Measurements from ENCODE around the gene CHAF1A. TPM values are rescaled to one million over a fixed set of nuclear protein-coding genes. Genes with fewer than 3 reads are reported as not detected.
A peak's percentile ranks its signal among the peaks of the same experiment; 100 is the strongest.

The CHAF1A gene
- total RNA-seq, 3 donors from 2014 or later (not counting 1 experiment from before 2014, with no cell fraction given): 34.4 to 40.8 (median 35.2) TPM

DNA sequence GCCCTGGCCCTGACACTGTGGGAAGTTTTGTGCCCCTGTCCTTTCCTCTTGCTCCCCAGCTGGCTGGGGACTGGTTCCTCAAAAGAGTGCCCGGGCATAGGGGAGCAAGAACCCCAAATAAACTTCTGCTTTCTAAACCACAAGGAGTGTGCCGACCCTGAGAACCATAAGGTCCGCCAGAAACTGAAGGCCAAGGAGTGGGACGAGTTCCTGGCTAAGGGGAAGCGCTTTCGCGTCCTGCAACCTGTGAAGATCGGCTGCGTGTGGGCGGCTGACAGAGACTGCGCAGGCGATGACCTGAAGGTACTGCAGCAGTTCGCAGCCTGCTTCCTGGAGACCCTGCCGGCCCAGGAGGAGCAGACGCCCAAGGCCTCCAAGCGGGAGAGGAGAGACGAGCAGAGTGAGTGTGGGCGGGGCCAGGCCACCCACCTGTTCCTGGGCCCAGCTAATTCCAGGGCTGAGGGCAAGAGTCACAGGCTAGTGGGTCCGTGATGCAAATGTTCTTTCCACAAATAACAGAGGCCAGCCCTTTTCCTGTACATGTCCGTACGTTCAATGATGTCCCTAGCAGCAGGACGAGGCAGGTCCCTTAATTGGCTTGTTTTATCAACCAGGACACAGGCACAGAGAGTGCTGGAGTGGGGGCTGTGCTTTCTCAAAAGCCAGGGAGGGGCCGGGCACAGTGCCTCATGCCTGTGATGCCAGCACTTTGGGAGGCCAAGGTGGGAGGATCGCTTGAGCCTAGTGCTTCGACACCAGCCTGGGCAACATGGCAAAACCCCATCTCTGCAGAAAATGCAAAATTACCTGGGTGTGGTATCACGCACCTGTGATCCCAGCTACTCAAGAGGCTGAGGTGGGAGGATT is 29.6 kb downstream of the CHAF1A start:
- H3K4me1 Mint-ChIP-seq: peaks cover 0 to 4% of the 10 kb centered on the region in 2 donors
- peak overlapping the region; percentile 57 for H3K27ac ChIP-seq (ENCODE audit: low read length)
- H3K4me3 Mint-ChIP-seq: no peak overlapping the region
- intact Hi-C loops (cut with micrococcal nuclease): no loop called here
- no peaks in the 10 kb centered on the region for H3K9me3 ChIP-seq (ENCODE audit: control insufficient read depth, insufficient read depth, low read length)
- peaks cover 6% of the 10 kb centered on the region for H3K36me3 Mint-ChIP-seq
- no peaks in the 10 kb centered on the region for H3K27me3 ChIP-seq (ENCODE audit: control insufficient read depth, insufficient read depth, low read length)
- H3K9me3 Mint-ChIP-seq: no peaks in the 10 kb centered on the region
- DNase-seq (no peak), ATAC-seq (peak in 2 of 3 donors; percentile 15 to 51)
- H3K4me1 ChIP-seq (ENCODE audit: control insufficient read depth, insufficient read depth, low read length): peaks cover 26% of the 10 kb centered on the region
- H3K27me3 Mint-ChIP-seq (ENCODE audit: low read depth in 2 of 2): no peaks in the 10 kb centered on the region
- TF ChIP-seq, protein P1, sequence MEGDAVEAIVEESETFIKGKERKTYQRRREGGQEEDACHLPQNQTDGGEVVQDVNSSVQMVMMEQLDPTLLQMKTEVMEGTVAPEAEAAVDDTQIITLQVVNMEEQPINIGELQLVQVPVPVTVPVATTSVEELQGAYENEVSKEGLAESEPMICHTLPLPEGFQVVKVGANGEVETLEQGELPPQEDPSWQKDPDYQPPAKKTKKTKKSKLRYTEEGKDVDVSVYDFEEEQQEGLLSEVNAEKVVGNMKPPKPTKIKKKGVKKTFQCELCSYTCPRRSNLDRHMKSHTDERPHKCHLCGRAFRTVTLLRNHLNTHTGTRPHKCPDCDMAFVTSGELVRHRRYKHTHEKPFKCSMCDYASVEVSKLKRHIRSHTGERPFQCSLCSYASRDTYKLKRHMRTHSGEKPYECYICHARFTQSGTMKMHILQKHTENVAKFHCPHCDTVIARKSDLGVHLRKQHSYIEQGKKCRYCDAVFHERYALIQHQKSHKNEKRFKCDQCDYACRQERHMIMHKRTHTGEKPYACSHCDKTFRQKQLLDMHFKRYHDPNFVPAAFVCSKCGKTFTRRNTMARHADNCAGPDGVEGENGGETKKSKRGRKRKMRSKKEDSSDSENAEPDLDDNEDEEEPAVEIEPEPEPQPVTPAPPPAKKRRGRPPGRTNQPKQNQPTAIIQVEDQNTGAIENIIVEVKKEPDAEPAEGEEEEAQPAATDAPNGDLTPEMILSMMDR (IDR thresholded peaks at IDR 0.05): no peak
- H3K36me3 ChIP-seq (ENCODE audit: control insufficient read depth, insufficient read depth, low read length): peaks cover 16% of the 10 kb centered on the region
- peak overlapping the region in 1 of 2 donors; percentile 39 for H3K27ac Mint-ChIP-seq
- 55% methylated on average over 26 of the region's 26 CpGs for WGBS (ENCODE audit: insufficient coverage)
- no peak overlapping the region for H3K4me3 ChIP-seq (ENCODE audit: low read length)

DNA sequence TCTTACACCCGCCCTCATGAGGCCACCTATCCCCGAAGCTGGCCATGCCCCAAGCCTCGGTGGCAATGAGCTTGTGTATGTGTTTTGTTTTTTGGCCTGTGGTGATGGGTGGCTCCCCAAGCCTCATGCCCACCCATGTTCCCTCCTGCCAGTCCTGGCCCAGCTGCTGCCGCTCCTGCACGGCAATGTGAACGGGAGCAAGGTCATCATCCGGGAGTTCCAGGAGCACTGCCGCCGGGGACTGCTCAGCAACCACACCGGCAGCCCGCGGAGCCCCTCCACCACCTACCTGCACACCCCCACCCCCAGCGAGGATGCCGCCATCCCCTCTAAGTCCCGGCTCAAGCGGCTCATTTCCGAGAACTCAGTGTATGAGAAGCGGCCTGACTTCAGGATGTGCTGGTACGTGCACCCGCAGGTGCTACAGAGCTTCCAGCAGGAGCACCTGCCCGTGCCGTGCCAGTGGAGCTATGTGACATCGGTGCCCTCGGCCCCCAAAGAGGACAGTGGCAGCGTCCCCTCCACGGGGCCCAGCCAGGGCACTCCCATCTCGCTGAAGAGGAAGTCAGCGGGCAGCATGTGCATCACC is 30.6 kb downstream of the CHAF1A start:
- intact Hi-C loops (cut with micrococcal nuclease): no loop called here
- Histone ChIP-seq H3K27ac (ENCODE audit: low read length) (no peak overlapping the region), H3K9me3 (ENCODE audit: control insufficient read depth, insufficient read depth, low read length) (no peaks in the 10 kb centered on the region), H3K4me3 (ENCODE audit: low read length) (no peak overlapping the region), H3K27me3 (ENCODE audit: control insufficient read depth, insufficient read depth, low read length) (no peaks in the 10 kb centered on the region), H3K4me1 (ENCODE audit: control insufficient read depth, insufficient read depth, low read length) (peaks cover 26% of the 10 kb centered on the region), H3K36me3 (ENCODE audit: control insufficient read depth, insufficient read depth, low read length) (peaks cover 19% of the 10 kb centered on the region)
- Mint-ChIP-seq H3K27ac (no peak overlapping the region), H3K9me3 (no peaks in the 10 kb centered on the region), H3K4me3 (no peak overlapping the region), H3K27me3 (ENCODE audit: low read depth in 2 of 2) (no peaks in the 10 kb centered on the region), H3K36me3 (peaks cover 6% of the 10 kb centered on the region), H3K4me1 (peaks cover 0 to 4% of the 10 kb centered on the region in 2 donors)
- 94% methylated on average over 28 of the region's 28 CpGs for WGBS (ENCODE audit: insufficient coverage)
- ATAC-seq: no peak
- no peak for DNase-seq
- TF ChIP-seq, protein P1 (IDR thresholded peaks at IDR 0.05): no peak

DNA sequence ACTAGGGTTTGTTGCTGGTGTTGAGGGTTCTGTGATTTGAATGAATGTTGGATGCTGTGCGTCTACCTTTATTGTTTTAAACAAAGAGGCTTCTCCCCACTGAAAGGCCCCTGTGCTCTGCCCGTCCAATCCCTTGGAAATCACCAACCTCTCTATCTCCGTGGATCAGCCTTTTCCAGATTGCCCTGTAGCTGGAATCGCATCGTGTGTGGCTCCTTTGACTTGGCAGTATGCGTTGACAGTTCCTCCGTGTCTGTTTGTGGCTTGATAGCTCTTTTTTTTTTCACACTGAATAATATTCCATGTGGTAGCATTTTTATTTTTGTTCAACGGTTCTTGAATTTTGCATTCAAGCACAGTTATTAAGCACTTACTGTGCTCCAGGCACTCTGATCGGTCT is 32.0 kb downstream of the CHAF1A start:
- H3K27ac ChIP-seq (ENCODE audit: low read length): no peak overlapping the region
- H3K27me3 ChIP-seq (ENCODE audit: control insufficient read depth, insufficient read depth, low read length): no peaks in the 10 kb centered on the region
- no peaks in the 10 kb centered on the region for H3K9me3 ChIP-seq (ENCODE audit: control insufficient read depth, insufficient read depth, low read length)
- peaks cover 26% of the 10 kb centered on the region for H3K4me1 ChIP-seq (ENCODE audit: control insufficient read depth, insufficient read depth, low read length)
- WGBS (ENCODE audit: insufficient coverage): 96% methylated on average over 9 of the region's 9 CpGs
- Mint-ChIP-seq H3K9me3 (no peaks in the 10 kb centered on the region), H3K27me3 (ENCODE audit: low read depth in 2 of 2) (no peaks in the 10 kb centered on the region), H3K4me1 (peaks cover 0 to 4% of the 10 kb centered on the region in 2 donors), H3K36me3 (peaks cover 6% of the 10 kb centered on the region), H3K4me3 (no peak overlapping the region), H3K27ac (no peak overlapping the region)
- DNase-seq (no peak), ATAC-seq (no peak)
- H3K4me3 ChIP-seq (ENCODE audit: low read length): no peak overlapping the region
- TF ChIP-seq, protein P1 (IDR thresholded peaks at IDR 0.05): no peak
- intact Hi-C loops (cut with micrococcal nuclease): no loop called here
- H3K36me3 ChIP-seq (ENCODE audit: control insufficient read depth, insufficient read depth, low read length): peaks cover 19% of the 10 kb centered on the region

Measured in natural killer cell (primary cell).